Gastroesophageal sphincter (tissue), 4 donors: ENCODE data around the gene C5orf22. TPM values are rescaled to one million over a fixed set of nuclear protein-coding genes. Genes with fewer than 3 reads are reported as not detected.
"Not testable (repeated sequence)": the region's sequence is repeated elsewhere in the genome, so short reads cannot be mapped to it uniquely, and the experiment has no call there.

Experiments
- ATAC-seq: fragments of 150-250 bp; one replicate; pipeline ENCODE4 v1.9.1; 2016; ENCODE audit warnings: mild to moderate bottlenecking, moderate library complexity
- H3K27ac ChIP-seq, 4 donors: fragments of 200-600 bp; sonication (generic) in 3 of 4; 1 replicate in 3 of 4; 2 replicates in 1 of 4; pipeline ENCODE4 v1.5.1; 2016 to 2019
- H3K27me3 ChIP-seq: fragments of 200-600 bp; sonication (generic); one replicate; pipeline ENCODE4 v1.5.1; 2019
- H3K36me3 ChIP-seq, 2 donors: fragments of 200-600 bp; sonication (generic); one replicate each; pipeline ENCODE4 v1.5.1; 2019; ENCODE audit warnings: control low read depth in 1 of 2
- H3K4me1 ChIP-seq, 3 donors: fragments of 200-600 bp; sonication (generic); 1 replicate in 2 of 3; 2 replicates in 1 of 3; pipeline ENCODE4 v1.5.1; 2016 to 2019; ENCODE audit warnings: control low read depth in 2 of 3
- H3K4me3 ChIP-seq, 2 donors: fragments of 200-600 bp; sonication (generic); one replicate each; pipeline ENCODE4 v1.5.1; 2019; ENCODE audit warnings: mild to moderate bottlenecking in 1 of 2, moderate library complexity in 1 of 2
- H3K9me3 ChIP-seq, 3 donors: fragments of 200-600 bp; sonication (generic); one replicate each; pipeline ENCODE4 v1.5.1; 2017 to 2019; ENCODE audit warnings: control low read depth in 2 of 3
- CTCF ChIP-seq, 4 experiments: fragments of 200-600 bp in 2 of 4; fragments of 450-650 bp in 2 of 4; sonication (generic) in 1 of 4; IDR thresholded peaks; one replicate each; pipeline ENCODE4 v1.5.1; 2017 to 2019; ENCODE audit warnings: antibody characterized with exemption in 4 of 4, mild to moderate bottlenecking in 2 of 4, moderate library complexity in 2 of 4
- EP300 ChIP-seq: sonication (generic); formaldehyde crosslinking; IDR thresholded peaks from one replicate; pipeline ENCODE4 v1.6.1; 2017; ENCODE audit warnings: antibody characterized with exemption, mild to moderate bottlenecking
- POLR2A ChIP-seq, 2 donors: fragments of 450-650 bp; IDR thresholded peaks; one replicate each; pipeline ENCODE4 v1.6.1; 2017; ENCODE audit warnings: antibody characterized with exemption in 2 of 2, mild to moderate bottlenecking in 2 of 2, moderate library complexity in 1 of 2
- POLR2AphosphoS5 ChIP-seq: sonication (generic); formaldehyde crosslinking; IDR thresholded peaks from one replicate; pipeline ENCODE4 v1.6.1; 2017; ENCODE audit warnings: antibody characterized with exemption
- WGBS, 2 donors: methylation state at CpG; one replicate each; pipeline ENCODE4 v1.1.5; 2018; ENCODE audit warnings: low coverage in 1 of 2; 5-methylcytosine and 5-hydroxymethylcytosine counted together
- total RNA-seq, 4 donors: library from RNA; depleted of rRNA; stranded (reverse); fragments of >200 nt; gene quantifications; one replicate each; pipeline ENCODE4 v1.1.0, GENCODE V29; 2016

C5orf22 gene
- total RNA-seq, 4 donors from 2014 or later = 16.8 to 19.9 (median 17.9) TPM

GRCh38 chr5:31531543-31531887 is 586 bp upstream of the C5orf22 start:
- Histone ChIP-seq H3K4me1 (peaks cover 13 to 39% (median 18%) of the 10 kb centered on the region in 3 donors), H3K27ac (peak overlapping the region; percentile 13 to 83 (median 82)), H3K9me3 (no peaks in the 10 kb centered on the region), H3K36me3 (peaks cover 0 to 56% of the 10 kb centered on the region in 2 donors), H3K27me3 (no peaks in the 10 kb centered on the region), H3K4me3 (peak overlapping the region; percentile 84 to 85)
- ATAC-seq = peak; percentile 29
- TF ChIP-seq POLR2AphosphoS5 (no peak), POLR2A (IDR thresholded peaks at IDR 0.05) (no peak), CTCF (IDR thresholded peaks at IDR 0.05) (no peak), EP300 (no peak)
- WGBS, 2 donors = 0% methylated on average over 9 of the region's 13 CpGs

GRCh38 chr5:31534527-31535046 is 2.5 kb downstream of the C5orf22 start:
- TF ChIP-seq CTCF (IDR thresholded peaks at IDR 0.05) (no peak), POLR2AphosphoS5 (no peak), EP300 (no peak), POLR2A (IDR thresholded peaks at IDR 0.05) (no peak)
- Histone ChIP-seq H3K4me3 (no peak overlapping the region), H3K4me1 (peaks cover 13 to 35% (median 18%) of the 10 kb centered on the region in 3 donors), H3K36me3 (peaks cover 0 to 57% of the 10 kb centered on the region in 2 donors), H3K27me3 (no peaks in the 10 kb centered on the region), H3K27ac (no peak overlapping the region), H3K9me3 (no peaks in the 10 kb centered on the region)
- ATAC-seq = no peak
- WGBS, 2 donors = 60 to 74% methylated on average over 1 of the region's 1 CpG

- Histone ChIP-seq H3K27me3 (no peaks in the 10 kb centered on the region), H3K4me3 (no peak overlapping the region), H3K36me3 (peaks cover 0 to 79% of the 10 kb centered on the region in 2 donors), H3K27ac (no peak overlapping the region), H3K9me3 (no peaks in the 10 kb centered on the region), H3K4me1 (peaks cover 5 to 17% (median 7%) of the 10 kb centered on the region in 3 donors)
- 69 to 79% methylated on average over 3 of the region's 3 CpGs for WGBS, 2 donors
- ATAC-seq = no peak
- TF ChIP-seq POLR2A (IDR thresholded peaks at IDR 0.05) = no peak
- no peak for TF ChIP-seq EP300
- no peak for TF ChIP-seq CTCF (IDR thresholded peaks at IDR 0.05)
- no peak for TF ChIP-seq POLR2AphosphoS5
These were observed 4.8 kb downstream of the C5orf22 start for GRCh38 chr5:31536873-31537272.

- no peak for TF ChIP-seq POLR2AphosphoS5
- TF ChIP-seq POLR2A (IDR thresholded peaks at IDR 0.05) = no peak
- no peak for TF ChIP-seq EP300
- peaks cover 0 to 83% of the 10 kb centered on the region in 2 donors for H3K36me3 ChIP-seq
These were observed 5.2 kb downstream of the C5orf22 start for GRCh38 chr5:31537349-31537748.

GRCh38 chr5:31537851-31538250 is 5.8 kb downstream of the C5orf22 start:
- Histone ChIP-seq H3K9me3 (no peaks in the 10 kb centered on the region), H3K27me3 (no peaks in the 10 kb centered on the region), H3K4me3 (no peak overlapping the region), H3K36me3 (peaks cover 0 to 88% of the 10 kb centered on the region in 2 donors), H3K27ac (no peak overlapping the region), H3K4me1 (peaks cover 5 to 13% (median 7%) of the 10 kb centered on the region in 3 donors)
- no peak for ATAC-seq
- TF ChIP-seq EP300 = no peak
- TF ChIP-seq POLR2AphosphoS5 = no peak
- TF ChIP-seq CTCF (IDR thresholded peaks at IDR 0.05) = no peak
- no peak for TF ChIP-seq POLR2A (IDR thresholded peaks at IDR 0.05)
- 53 to 55% methylated on average over 4 of the region's 4 CpGs for WGBS, 2 donors

More at GRCh38 chr5:31537349-31537748, 5.2 kb downstream of the C5orf22 start:
- ATAC-seq = no peak
- Histone ChIP-seq H3K9me3 (no peaks in the 10 kb centered on the region), H3K27ac (no peak overlapping the region), H3K4me1 (peaks cover 5 to 17% (median 7%) of the 10 kb centered on the region in 3 donors), H3K4me3 (no peak overlapping the region), H3K27me3 (no peaks in the 10 kb centered on the region)

- not testable (repeated sequence) for H3K9me3 ChIP-seq, H3K4me3 ChIP-seq, ATAC-seq, H3K27ac ChIP-seq, H3K27me3 ChIP-seq, H3K4me1 ChIP-seq
- WGBS, 2 donors = 86 to 100% methylated on average over 1 to 2 of the region's 2 CpGs
- peaks cover 7 to 87% of the 10 kb centered on the region in 2 donors for H3K36me3 ChIP-seq
These were observed 17.0 kb downstream of the C5orf22 start for GRCh38 chr5:31549114-31549513.
